Adrenal gland (tissue), 5 donors: Measurements from ENCODE around the gene POLR1E.

ENCODE experiments used
- CTCF ChIP-seq, 6 experiments: fragments of 450-650 bp in 4 of 6; fragments of 200-600 bp in 2 of 6; sonication (generic) in 1 of 6; IDR thresholded peaks; 1 replicate in 5 of 6; 2 replicates in 1 of 6; pipeline versions ENCODE4 v1.5.1 to v1.8.0; 2016 to 2021; ENCODE audit warnings: antibody characterized with exemption in 6 of 6, mild to moderate bottlenecking in 2 of 6, moderate library complexity in 1 of 6
- POLR2A ChIP-seq, 2 donors: fragments of 450-650 bp; IDR thresholded peaks; one replicate each; pipeline ENCODE4 v1.6.1; 2017; ENCODE audit warnings: antibody characterized with exemption in 2 of 2, mild to moderate bottlenecking in 2 of 2, moderate library complexity in 1 of 2
- donor health status: DM: no; HTN: no; CAD: no.

- TF ChIP-seq CTCF (IDR thresholded peaks at IDR 0.05) (no peak), POLR2A (IDR thresholded peaks at IDR 0.05) (no peak)
Observed at GRCh38 chr9:37539634-37540033, 53.9 kb downstream of the POLR1E start.
